Endothelial cell of umbilical vein (primary cell): ENCODE data around the gene EFNB3. TPM values are rescaled to one million over a fixed set of nuclear protein-coding genes. Genes with fewer than 3 reads are reported as not detected.

ENCODE experiments used
- BruUV-seq: library from RNA; stranded (reverse); fragments of 400-500 nt; replicated peaks from 2 replicates; lab custom pipeline; 2021; lab: Mats Ljungman, UMichigan
- CTCF ChIA-PET: fragments of 300-600, 350-600 bp; sonication (Branson Sonifier 250); formaldehyde crosslinking; loops from one replicate; lab custom pipeline; 2021; ENCODE audit warnings: antibody characterized with exemption, inconsistent platforms; lab: Charles Lee
- POLR2A ChIA-PET: fragments of 300-600, 350-600 bp; sonication (Branson Sonifier 250); formaldehyde crosslinking; loops from one replicate; lab custom pipeline; 2021; ENCODE audit warnings: antibody characterized with exemption, inconsistent platforms; lab: Charles Lee
- DNase-seq: peaks from one replicate; pipeline ENCODE4 v3.0.0-alpha.2; 2011; ENCODE audit warnings: low read depth, low spot score
- FAIRE-seq: peaks from 2 replicates; lab custom pipeline; 2011; peaks lifted over from hg19 to GRCh38; lab: Jason Lieb, UNC
- H2AFZ ChIP-seq: 2 replicates; pipeline ENCODE4 v1.6.0; 2012; ENCODE audit warnings: low read depth, low read length, control low read depth, inconsistent platforms
- H3K27ac ChIP-seq: 2 replicates; pipeline ENCODE4 v1.5.1; 2011; ENCODE audit warnings: low read depth, mild to moderate bottlenecking, control low read depth, low read length, moderate library complexity; ENCODE audit not compliant: insufficient read depth
- H3K27me3 ChIP-seq, 2 experiments: 2 replicates each; pipeline versions ENCODE4 v1.6.0 to v1.6.1; 2011; ENCODE audit warnings: low read length in 2 of 2, mixed read lengths in 1 of 2; ENCODE audit not compliant: control insufficient read depth in 2 of 2, insufficient read depth in 2 of 2
- H3K36me3 ChIP-seq, 2 experiments: 2 replicates in 1 of 2; 3 replicates in 1 of 2; pipeline ENCODE4 v1.5.1; 2011; ENCODE audit warnings: low read length in 2 of 2, mild to moderate bottlenecking in 1 of 2, moderate library complexity in 1 of 2; ENCODE audit not compliant: control insufficient read depth in 2 of 2, insufficient read depth in 2 of 2; ENCODE audit errors: extremely low read depth in 1 of 2
- H3K4me1 ChIP-seq: 3 replicates; pipeline ENCODE4 v1.5.1; 2011; ENCODE audit warnings: mild to moderate bottlenecking, low read length; ENCODE audit not compliant: control insufficient read depth, insufficient read depth; ENCODE audit errors: extremely low read depth
- H3K4me2 ChIP-seq: 2 replicates; pipeline ENCODE4 v1.6.1; 2011; ENCODE audit warnings: low read length, control low read depth, mixed read lengths; ENCODE audit not compliant: insufficient read depth
- H3K4me3 ChIP-seq, 3 experiments: fragments of 200-600 bp in 1 of 3; sonication (generic), shearing (Covaris generic) in 1 of 3; replicated peaks in 1 of 3; 2 replicates each; pipeline ENCODE4 v1.5.1; 2011 to 2016; ENCODE audit warnings: control low read depth in 3 of 3, low read length in 3 of 3, mild to moderate bottlenecking in 2 of 3, inconsistent platforms in 1 of 3, low read depth in 1 of 3, moderate library complexity in 1 of 3; ENCODE audit not compliant: insufficient read depth in 1 of 3
- H3K79me2 ChIP-seq: 2 replicates; pipeline ENCODE4 v1.6.0; 2012; ENCODE audit warnings: low read length, inconsistent platforms; ENCODE audit not compliant: control insufficient read depth, insufficient read depth
- H3K9ac ChIP-seq: replicated peaks from 2 replicates; pipeline ENCODE3; 2011; ENCODE audit warnings: low read length, control low read depth; ENCODE audit not compliant: insufficient read depth; ENCODE audit errors: extremely low read depth
- H3K9me1 ChIP-seq: replicated peaks from 3 replicates; pipeline ENCODE4 v1.6.0; 2011; ENCODE audit warnings: mild to moderate bottlenecking, low read length; ENCODE audit not compliant: control insufficient read depth, insufficient read depth; ENCODE audit errors: extremely low read depth
- H3K9me3 ChIP-seq: replicated peaks from 2 replicates; pipeline ENCODE4 v1.5.1; 2012; ENCODE audit warnings: low read length, inconsistent platforms; ENCODE audit not compliant: control insufficient read depth, insufficient read depth
- H4K20me1 ChIP-seq: replicated peaks from 2 replicates; pipeline ENCODE3; 2011; ENCODE audit warnings: mild to moderate bottlenecking, low read length; ENCODE audit not compliant: control insufficient read depth, insufficient read depth; ENCODE audit errors: extremely low read depth
- EZH2 ChIP-seq: IDR thresholded peaks from 2 replicates; pipeline ENCODE4 v1.6.1; 2012; ENCODE audit warnings: borderline replicate concordance, low read depth, mild to moderate bottlenecking, moderate library complexity, low read length, inconsistent platforms; ENCODE audit not compliant: severe bottlenecking
- FOS ChIP-seq: IDR thresholded peaks from 2 replicates; pipeline ENCODE4 v1.6.1; 2011; ENCODE audit warnings: mild to moderate bottlenecking, low read length, moderate library complexity, borderline replicate concordance; ENCODE audit not compliant: insufficient read depth
- GATA2 ChIP-seq: IDR thresholded peaks from 2 replicates; pipeline ENCODE4 v1.7.0; 2011; ENCODE audit warnings: low read depth, mild to moderate bottlenecking, moderate library complexity, mixed read lengths, low read length; ENCODE audit not compliant: insufficient read length, insufficient read depth
- JUN ChIP-seq: IDR thresholded peaks from 2 replicates; pipeline ENCODE4 v1.6.1; 2011; ENCODE audit warnings: borderline replicate concordance, low read depth; ENCODE audit not compliant: insufficient read length, insufficient read depth
- MYC ChIP-seq: IDR thresholded peaks from one replicate; pipeline ENCODE4 v1.6.1; 2011; ENCODE audit warnings: mild to moderate bottlenecking, low read depth, low read length
- POLR2A ChIP-seq: IDR thresholded peaks from 2 replicates; pipeline ENCODE4 v1.6.1; 2012; ENCODE audit warnings: low read depth, mild to moderate bottlenecking, control low read depth, low read length
- POLR2AphosphoS5 ChIP-seq: IDR thresholded peaks from 2 replicates; pipeline ENCODE4 v1.6.1; 2012; ENCODE audit warnings: low read depth, mild to moderate bottlenecking, control low read depth, low read length, moderate library complexity; ENCODE audit not compliant: insufficient read depth
- dilution Hi-C: fragments of 300-500 bp; cut with MboI; formaldehyde crosslinking; loops from one replicate; pipeline ENCODE4 v1.15.0; 2019; ENCODE audit warnings: low sequenced_read_pairs; ENCODE audit not compliant: extremely low pct_ligation_motif_present
- intact Hi-C: fragments of 100-400 bp; cut with micrococcal nuclease; formaldehyde crosslinking; loops from one replicate; pipeline ENCODE4 v1.10.0; 2022
- polyA plus RNA-seq, 4 experiments: library from polyadenylated mRNA; depleted of rRNA in 3 of 4; stranded (reverse) in 3 of 4; unstranded in 1 of 4; fragments of >200 nt; gene quantifications; 2 replicates each; pipeline versions ENCODE4 v1.2.1 to v1.2.3, GENCODE V29; 2011 to 2012; ENCODE audit warnings: missing spikeins in 1 of 4
- total RNA-seq: library from RNA; stranded (reverse); gene quantifications from 2 replicates; pipeline ENCODE4 v1.2.3, GENCODE V29; 2021
- TF ChIP-seq, protein P1 (sequence below), 2 donors: IDR thresholded peaks; 1 replicate in 1 of 2; 2 replicates in 1 of 2; pipeline ENCODE4 v1.5.1; 2011; ENCODE audit warnings: low read length in 2 of 2, mild to moderate bottlenecking in 2 of 2, moderate library complexity in 2 of 2, control low read depth in 1 of 2, inconsistent platforms in 1 of 2, low read depth in 1 of 2; ENCODE audit not compliant: insufficient read depth in 1 of 2; ENCODE audit errors: extremely low read depth in 1 of 2
- TF ChIP-seq, protein P2 (sequence below): IDR thresholded peaks from 2 replicates; pipeline ENCODE4 v1.6.1; 2011; ENCODE audit not compliant: insufficient read depth, insufficient read length

EFNB3 gene
- total and polyA plus RNA-seq, 2 donors (not counting 3 experiments of a cell fraction or from before 2014, with no cell fraction given): 1.1 to 2.9 TPM

DNA sequence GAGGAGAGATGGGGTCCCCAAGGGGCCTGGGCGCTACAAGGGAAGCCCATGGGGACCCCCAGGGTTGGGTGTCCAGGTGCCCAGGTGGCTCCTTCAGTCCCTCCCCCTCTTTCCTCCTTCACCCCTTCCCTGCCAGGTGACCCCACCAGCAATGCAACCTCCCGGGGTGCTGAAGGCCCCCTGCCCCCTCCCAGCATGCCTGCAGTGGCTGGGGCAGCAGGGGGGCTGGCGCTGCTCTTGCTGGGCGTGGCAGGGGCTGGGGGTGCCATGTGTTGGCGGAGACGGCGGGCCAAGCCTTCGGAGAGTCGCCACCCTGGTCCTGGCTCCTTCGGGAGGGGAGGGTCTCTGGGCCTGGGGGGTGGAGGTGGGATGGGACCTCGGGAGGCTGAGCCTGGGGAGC is 4.0 kb downstream of the EFNB3 start:
- Histone ChIP-seq H3K4me3 (no peak overlapping the region), H3K4me2 (no peak overlapping the region), H3K27me3 (peaks cover 32 to 34% of the 10 kb centered on the region in 2 experiments), H3K9me3 (no peaks in the 10 kb centered on the region), H3K4me1 (peaks cover 6% of the 10 kb centered on the region), H3K9ac (no peak overlapping the region), H2AFZ (no peak overlapping the region), H3K27ac (no peak overlapping the region), H3K79me2 (no peaks in the 10 kb centered on the region), H3K36me3 (no peaks in the 10 kb centered on the region), H3K9me1 (no peaks in the 10 kb centered on the region), H4K20me1 (no peaks in the 10 kb centered on the region)
- dilution Hi-C loops: no loop called here
- BruUV-seq: no TSS peak
- TF ChIP-seq JUN: no peak
- TF ChIP-seq MYC: no peak
- no peak for TF ChIP-seq GATA2
- TF ChIP-seq, protein P1, sequence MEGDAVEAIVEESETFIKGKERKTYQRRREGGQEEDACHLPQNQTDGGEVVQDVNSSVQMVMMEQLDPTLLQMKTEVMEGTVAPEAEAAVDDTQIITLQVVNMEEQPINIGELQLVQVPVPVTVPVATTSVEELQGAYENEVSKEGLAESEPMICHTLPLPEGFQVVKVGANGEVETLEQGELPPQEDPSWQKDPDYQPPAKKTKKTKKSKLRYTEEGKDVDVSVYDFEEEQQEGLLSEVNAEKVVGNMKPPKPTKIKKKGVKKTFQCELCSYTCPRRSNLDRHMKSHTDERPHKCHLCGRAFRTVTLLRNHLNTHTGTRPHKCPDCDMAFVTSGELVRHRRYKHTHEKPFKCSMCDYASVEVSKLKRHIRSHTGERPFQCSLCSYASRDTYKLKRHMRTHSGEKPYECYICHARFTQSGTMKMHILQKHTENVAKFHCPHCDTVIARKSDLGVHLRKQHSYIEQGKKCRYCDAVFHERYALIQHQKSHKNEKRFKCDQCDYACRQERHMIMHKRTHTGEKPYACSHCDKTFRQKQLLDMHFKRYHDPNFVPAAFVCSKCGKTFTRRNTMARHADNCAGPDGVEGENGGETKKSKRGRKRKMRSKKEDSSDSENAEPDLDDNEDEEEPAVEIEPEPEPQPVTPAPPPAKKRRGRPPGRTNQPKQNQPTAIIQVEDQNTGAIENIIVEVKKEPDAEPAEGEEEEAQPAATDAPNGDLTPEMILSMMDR (IDR thresholded peaks at IDR 0.05; ENCODE audit: extremely low read depth in 1 of 2, insufficient read depth in 1 of 2, low read depth in 1 of 2, low read length in 2 of 2): no peak
- TF ChIP-seq, protein P2, sequence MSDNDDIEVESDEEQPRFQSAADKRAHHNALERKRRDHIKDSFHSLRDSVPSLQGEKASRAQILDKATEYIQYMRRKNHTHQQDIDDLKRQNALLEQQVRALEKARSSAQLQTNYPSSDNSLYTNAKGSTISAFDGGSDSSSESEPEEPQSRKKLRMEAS: no peak
- TF ChIP-seq POLR2A: no peak
- TF ChIP-seq EZH2: no peak
- no peak for TF ChIP-seq POLR2AphosphoS5
- no peak for TF ChIP-seq FOS
- FAIRE-seq: no peak
- ChIA-PET POLR2A (no interaction called here), CTCF (no interaction called here)
- intact Hi-C loops: no loop called here
- no peak for DNase-seq
